HK-2 (cell line): ENCODE results near the gene FAM72D.
"Not testable (repeated sequence)": the region's sequence is repeated elsewhere in the genome, so short reads cannot be mapped to it uniquely, and the experiment has no call there.

ENCODE experiments used
- DNase-seq: peaks from one replicate; pipeline ENCODE4 v3.0.0-alpha.2; 2018; ENCODE audit not compliant: unreplicated experiment

FAM72D gene

GRCh38 chr1:145082483-145083255 is 13.1 kb upstream of the FAM72D start:
- DNase-seq = not testable (repeated sequence)

- peak; percentile 18 for DNase-seq
Observed at GRCh38 chr1:145093517-145094149, 2.1 kb upstream of the FAM72D start.

DNA sequence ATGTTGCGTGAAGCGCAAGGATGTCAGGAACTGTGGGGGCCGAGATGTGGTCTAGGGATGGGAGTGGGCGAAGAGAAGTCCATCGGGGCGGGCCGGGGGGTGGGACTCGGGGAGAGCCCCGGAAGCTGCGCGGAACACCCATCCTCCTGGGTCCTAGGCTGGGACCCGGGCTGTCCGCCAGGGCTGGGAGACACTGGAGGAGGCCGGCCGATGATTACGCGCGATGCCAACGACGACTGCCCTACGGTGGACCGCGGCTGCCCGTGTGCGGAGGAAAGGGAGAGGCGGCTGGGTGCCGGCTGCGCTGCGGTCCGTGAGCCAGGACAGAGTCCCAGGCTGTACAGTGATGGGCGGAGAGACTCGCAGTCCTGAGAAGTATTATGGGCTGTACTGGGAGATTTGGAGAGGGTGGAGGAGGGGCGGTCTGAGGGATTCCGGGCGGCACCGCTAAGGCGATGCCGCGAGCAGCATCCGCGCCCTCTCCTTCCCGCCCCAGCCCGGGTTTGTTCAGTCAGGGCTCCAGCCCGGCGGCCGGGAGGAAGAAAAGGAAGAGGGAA is 1.0 kb upstream of the FAM72D start:
- DNase-seq = not testable (repeated sequence)

DNA sequence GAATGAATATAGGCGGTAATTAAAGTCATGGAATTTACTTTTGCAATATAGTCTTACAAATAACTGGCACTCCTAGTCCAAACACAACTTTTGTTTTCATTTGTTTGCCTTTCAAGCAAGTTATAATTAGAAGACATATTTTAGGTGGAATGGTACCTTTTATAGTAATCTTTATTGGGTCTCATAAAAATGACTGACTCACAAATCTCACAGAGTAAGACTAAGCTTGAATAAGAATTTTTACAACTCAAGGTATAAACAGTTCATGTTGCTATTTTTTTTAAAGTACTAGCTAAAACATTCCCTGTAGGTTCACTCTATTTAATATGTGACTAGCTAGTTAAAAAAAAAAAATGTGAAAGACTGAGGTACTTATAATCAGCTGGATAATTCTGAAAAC is 6.0 kb downstream of the FAM72D start:
- DNase-seq = not testable (repeated sequence)

GRCh38 chr1:145103294-145103693 is 7.5 kb downstream of the FAM72D start:
- not testable (repeated sequence) for DNase-seq

GRCh38 chr1:145111674-145112073 is 15.9 kb downstream of the FAM72D start:
- DNase-seq = not testable (repeated sequence)

DNA sequence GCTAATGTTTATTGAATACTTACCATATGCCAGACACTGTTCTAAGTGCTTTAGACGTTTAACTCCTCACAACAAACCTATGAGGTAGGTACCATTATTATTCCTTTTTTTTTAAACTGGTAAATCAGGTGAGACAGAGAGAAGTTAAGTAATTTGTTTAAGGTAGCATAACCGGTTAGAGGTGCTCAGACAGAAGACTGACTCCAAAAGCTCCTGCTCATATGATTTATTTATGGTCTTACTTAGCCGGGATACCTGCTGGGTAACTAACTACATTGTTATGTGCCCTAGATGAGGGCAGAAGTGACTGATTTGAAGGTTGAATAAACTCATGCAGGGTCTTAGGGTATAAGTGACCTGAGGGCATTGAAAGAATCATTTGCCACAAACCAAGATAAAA is 16.9 kb downstream of the FAM72D start:
- DNase-seq = not testable (repeated sequence)

DNA sequence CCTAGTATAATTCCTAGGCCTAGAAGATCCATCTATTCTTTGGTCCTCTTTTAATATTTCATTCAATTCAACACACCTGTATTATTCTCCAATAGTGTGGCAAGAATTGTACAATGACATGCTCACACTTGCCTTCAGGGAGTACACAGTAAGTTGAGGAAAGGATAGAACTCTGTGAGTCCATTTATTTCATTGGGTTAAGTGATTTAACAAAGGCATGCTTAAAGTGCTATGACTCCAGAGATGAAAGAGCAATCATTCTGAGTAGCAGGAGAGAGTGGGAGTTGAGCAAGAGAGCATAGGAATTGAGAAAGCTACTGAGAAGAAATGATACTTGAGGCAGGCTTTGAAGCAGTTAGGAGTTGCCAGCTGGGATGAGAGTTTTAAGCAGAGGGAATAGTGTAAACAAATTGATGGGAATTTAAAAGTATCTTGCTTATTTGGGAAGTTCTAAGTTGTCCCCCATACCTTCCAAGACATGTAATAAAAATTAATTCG is 18.8 kb downstream of the FAM72D start:
- DNase-seq = not testable (repeated sequence)

DNA sequence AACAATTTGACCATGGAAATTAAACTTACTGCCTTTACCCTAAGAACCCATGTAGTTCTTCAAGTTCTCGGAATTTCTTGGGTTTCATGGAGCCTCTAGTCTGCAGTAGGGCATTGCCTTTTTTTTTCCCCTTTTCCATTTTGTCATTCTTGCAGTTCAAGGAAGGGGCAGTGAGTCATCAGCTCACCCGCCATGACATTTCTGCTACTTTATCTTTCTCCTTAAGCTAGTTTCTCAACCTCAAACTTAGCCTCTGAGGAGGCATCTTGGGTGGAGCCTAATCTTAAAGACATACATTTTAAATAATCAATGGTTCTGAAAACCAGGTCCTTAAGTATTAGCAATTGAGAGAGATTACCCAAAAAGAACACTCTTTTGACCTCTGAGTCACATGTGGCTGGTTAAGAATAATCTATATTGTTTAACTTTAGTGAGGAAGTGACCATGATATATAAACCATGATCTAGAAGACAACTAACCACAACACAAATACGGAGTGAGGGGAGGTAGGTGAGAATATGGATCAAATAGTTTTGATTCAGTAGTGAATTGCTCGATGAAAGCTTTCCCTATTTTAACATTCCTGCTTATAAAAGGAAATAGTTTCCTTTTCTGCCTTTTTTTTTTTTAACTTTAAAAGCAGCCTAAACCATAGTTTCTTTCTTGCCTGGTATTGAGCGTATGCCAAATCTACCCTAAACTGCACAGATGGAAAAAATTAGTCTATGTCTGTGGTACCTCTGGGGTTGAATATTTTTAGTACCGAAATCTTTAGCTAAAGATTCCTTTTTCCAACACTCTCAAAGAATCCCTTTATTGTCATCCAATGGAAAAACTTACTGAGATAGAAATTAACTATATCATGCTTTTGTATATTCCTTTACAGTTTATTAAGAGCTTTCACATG is 20.1 kb downstream of the FAM72D start:
- not testable (repeated sequence) for DNase-seq

DNA sequence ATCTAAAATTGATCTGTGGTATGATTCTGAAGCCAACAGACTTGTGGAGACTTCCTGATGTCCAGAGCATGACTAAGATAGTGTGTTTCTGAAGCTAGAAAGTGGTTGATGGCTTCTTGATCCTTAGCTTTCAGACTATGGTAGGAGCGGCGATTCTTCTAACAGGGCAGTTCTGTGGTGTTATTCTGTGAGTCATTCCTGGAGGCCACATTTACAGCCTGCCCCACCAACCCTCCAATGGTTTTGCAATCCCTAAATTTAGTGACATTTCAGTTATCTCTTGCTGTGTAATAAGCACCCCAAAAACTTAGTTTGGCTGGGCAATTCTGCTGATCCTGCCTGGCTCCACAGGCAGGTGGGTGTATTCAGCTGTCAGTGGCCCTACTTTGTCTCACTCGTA is 24.1 kb downstream of the FAM72D start:
- DNase-seq = not testable (repeated sequence)

DNA sequence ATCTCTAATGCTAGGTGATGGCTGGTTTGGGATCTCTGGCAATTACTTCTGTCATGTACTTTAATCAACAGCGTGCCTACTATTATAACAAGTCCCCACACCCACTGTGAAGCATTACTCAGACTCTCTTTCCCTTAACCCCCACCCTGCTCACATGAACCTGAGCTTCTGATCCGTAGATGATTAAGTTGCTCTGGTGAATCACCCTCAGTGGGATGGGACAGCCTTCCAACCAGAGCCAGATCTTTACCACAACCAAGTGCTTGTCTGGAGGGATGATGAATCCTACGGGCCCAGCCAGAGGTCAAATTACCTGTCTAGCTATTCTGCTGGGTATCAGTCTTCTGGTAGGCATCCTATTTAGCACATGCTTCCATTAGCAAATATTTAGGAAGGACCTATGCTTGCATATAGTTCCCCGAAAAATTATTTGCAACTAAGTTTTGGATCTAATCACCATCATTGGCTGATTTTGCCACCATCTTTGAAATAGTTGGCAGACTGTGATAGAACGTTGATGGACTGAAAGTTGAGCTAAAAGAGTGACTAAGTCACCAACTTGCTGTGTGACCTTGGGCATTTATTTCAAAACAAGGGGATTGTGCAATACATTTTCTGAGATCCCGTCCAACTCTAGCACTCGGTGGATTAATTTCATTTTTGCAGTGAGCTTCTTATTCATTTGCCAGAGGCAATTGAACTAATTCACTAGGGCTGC is 26.7 kb downstream of the FAM72D start:
- DNase-seq = not testable (repeated sequence)

DNA sequence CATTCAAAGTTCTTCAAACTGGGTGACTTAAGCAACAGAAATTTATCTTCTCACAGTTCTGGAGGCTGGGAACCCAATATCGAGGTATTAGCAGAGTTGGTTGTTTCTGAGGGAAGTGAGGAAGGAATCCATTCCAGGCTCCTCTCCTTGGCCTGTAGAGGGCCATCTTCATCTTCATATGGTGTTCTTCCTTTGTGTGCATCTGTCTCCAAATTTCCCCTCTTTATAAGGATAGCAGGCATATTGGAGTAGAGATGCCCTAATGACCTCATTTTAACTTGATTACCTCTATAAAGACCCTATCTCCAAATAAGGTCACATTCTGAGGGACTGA is 27.3 kb downstream of the FAM72D start:
- DNase-seq = not testable (repeated sequence)

DNA sequence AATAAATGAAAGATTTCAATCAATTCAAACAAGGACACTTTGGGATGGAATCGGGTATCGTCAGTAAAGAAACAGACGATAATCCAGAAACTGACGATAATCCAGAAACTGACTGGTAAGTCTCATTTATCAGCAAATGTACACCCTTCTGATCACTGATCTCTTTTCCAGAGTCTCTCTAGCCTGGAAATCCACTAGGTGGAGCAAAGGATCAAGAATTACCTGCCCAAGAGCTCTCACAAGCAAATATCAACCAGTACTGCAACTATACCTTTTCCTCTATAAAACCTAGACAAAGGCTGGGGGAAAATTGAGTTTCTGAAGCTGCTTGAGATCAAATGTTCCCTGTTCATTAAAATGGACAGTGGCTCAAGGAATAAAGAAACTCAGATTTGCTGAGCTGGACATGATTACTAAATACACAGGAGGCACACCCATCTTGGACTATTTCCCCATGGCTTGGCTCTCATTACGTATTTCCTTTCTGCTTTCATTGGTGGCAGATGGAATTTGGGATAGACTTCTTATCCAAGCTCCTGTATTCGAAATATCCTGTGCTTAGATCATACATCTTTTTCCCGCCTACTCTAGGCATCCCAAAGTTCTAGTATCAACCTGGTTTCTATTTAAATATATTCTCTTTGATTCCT is 28.3 kb downstream of the FAM72D start:
- DNase-seq = not testable (repeated sequence)

DNA sequence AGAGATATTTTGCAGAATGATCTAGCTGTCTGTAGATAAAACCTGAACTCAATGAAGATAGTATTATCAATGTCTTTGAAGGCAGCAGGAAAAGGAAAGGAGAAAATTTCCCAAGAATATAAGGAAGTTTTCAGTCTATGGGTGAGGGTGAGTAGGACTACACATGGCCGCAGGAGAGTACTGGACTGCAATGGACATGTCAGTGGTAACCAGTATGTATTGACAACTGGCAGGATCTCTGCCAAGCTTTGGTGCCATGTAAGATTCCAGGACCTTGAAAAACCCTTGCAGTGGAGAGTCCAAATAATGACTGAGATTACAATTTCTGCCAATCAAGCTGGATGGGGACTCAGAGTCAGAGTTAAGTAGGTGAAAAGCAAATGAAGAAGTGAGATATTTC is 29.3 kb downstream of the FAM72D start:
- DNase-seq = not testable (repeated sequence)

DNA sequence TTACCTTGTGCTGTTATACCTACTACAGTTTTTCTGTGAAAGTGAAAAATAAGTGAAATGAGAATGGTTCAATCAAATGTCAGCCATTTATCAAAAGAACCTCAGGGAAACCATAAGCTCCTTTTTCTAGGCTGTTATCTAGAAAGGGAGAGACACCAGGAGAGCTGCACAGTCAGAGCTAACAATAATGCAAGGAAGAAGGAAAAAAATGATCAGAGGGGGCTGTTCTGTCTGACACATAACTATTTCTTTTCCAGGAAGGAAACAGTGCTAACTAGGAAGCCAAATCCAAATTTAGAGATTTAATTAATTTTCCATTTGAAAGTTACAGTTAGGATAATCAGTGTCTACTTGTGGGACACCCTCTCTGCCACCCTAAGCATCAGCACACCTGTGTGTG is 31.4 kb downstream of the FAM72D start:
- not testable (repeated sequence) for DNase-seq

- not testable (repeated sequence) for DNase-seq
Observed at GRCh38 chr1:145128697-145129469, 33.1 kb downstream of the FAM72D start.

GRCh38 chr1:145134476-145134875 is 38.7 kb downstream of the FAM72D start:
- not testable (repeated sequence) for DNase-seq

GRCh38 chr1:145140549-145140948 is 44.8 kb downstream of the FAM72D start:
- DNase-seq = not testable (repeated sequence)

GRCh38 chr1:145144264-145144913 is 48.6 kb downstream of the FAM72D start:
- not testable (repeated sequence) for DNase-seq
